GM21529 (cell line): ENCODE results near the gene PCCB.
"Not testable (repeated sequence)": the region's sequence is repeated elsewhere in the genome, so short reads cannot be mapped to it uniquely, and the experiment has no call there.

Experiments
- ATAC-seq: cut with Tn5 transposase; IDR thresholded peaks from one replicate; pipeline ENCODE4 v1.9.1; 2021; ENCODE audit not compliant: unreplicated experiment

Gene PCCB

DNA sequence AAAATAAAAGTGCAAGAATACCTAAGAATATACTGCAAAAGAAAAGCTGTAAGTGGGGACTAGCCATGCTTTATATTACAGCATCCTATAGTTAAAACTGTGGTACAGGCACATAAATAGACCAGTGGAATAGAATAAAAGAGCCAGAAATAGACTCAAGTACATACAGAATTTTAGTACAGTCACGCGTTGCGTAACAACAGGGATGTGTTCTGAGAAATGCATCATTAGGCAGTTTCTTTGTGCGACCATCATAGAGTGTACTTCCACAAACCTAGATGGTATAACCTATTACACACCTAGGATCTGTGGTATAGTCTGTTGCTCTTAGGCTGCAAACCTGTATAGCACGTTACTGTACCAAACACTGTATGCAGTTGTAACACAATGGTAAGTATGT lies 61.8 kb downstream of the PCCB start:
- no peak for ATAC-seq

DNA sequence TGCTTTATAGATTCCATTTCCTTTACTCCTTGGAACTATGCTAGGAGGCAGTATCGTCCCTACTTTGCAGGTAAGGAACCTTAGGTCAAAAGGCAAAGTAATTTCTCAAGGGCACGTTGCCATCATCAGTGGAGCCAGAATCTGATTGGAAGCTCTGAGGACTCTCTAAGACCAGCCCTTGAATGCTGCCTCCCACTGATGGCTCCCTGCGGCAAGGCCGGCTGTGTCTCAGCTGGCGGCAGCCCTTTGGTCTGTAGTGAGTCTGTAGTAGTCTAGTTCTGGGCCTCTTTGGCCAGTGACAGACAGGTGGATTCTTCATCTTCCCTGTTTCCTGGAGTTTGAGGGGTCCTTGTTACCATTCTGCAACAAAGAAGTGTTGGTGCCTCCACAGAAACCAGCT lies 76.2 kb downstream of the PCCB start:
- no peak for ATAC-seq

GRCh38 chr3:136327671-136328070 lies 77.5 kb downstream of the PCCB start:
- no peak for ATAC-seq

- ATAC-seq: no peak
Observed at GRCh38 chr3:136329593-136329992, 79.5 kb downstream of the PCCB start.

GRCh38 chr3:136330900-136331299 lies 80.8 kb downstream of the PCCB start:
- ATAC-seq: no peak

DNA sequence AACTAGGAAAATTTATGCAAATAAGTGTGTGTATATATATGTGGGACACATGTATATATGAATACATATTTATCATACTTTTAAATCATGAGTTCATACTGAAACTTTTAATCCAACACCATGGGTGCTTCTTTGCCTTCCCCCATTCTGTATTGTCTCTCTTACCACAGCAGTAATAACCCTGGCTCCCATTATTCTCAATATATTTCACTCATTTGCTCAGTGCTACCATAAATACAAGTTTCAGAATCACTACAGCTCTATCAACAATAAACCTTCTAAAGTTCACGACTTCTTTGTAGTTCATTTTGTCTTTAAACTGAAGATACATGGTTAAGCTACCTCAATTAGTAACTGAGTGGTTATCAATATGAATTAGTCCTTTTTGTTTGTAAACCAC lies 82.2 kb downstream of the PCCB start:
- no peak for ATAC-seq

DNA sequence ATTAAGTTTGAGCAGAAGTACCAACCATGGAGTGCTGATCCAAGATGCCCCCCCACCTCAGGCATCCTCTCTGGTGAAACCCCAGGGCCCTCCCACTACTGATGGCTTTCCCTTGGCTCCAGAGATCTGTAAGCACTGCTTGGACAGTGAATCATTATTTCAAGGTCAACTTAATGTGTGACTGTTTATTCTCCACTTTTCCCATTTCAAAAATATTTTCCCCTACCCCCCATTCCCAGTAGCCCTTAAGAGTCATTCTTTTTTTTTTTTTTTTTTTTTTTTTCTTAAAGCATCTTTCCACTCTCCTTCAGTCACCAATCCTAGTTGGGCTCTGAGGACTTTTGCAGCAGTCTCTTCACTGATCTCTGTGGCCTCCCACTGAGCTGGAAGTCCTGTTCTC lies 82.6 kb downstream of the PCCB start:
- no peak for ATAC-seq

- no peak for ATAC-seq
Observed at GRCh38 chr3:136334209-136334608, 84.1 kb downstream of the PCCB start.

- not testable (repeated sequence) for ATAC-seq
Observed at GRCh38 chr3:136334726-136335125, 84.6 kb downstream of the PCCB start.

DNA sequence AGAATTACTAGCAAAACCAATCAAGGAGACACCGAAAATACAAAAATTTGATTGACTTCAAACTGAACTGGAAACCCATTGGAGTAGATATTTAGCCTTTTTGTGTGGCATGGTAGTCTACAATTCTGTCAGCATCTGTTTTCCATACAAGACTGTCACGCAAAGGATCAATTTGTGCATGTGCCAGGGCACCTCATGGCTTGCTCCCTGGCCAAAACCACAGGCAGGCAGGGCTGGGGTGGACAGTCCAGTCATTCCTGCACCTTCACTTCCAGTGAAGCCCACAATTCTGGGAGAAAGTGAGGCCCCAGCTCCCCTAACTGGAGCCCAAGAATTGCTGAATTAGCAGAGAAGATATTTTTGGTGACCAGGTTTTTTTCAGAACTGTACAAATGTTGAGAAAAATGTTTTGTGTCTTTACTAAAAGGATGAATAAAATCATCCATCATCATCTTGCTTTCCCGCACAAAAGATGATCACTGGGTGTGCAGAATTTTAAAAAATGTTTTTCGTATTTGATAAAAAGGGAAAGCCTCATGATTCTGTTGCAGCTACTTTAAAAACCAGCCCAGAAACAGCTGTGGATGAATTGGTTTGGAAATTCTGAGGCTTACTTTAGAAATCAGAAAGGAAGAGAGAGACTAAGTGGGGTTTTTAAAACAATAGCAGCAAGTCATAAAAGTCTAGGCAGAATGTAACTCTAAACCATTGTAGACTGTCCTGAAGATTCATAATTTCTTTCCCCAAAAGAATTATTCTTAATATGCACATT lies 86.4 kb downstream of the PCCB start:
- no peak for ATAC-seq

- ATAC-seq: no peak
Observed at GRCh38 chr3:136343446-136343845, 93.3 kb downstream of the PCCB start.

DNA sequence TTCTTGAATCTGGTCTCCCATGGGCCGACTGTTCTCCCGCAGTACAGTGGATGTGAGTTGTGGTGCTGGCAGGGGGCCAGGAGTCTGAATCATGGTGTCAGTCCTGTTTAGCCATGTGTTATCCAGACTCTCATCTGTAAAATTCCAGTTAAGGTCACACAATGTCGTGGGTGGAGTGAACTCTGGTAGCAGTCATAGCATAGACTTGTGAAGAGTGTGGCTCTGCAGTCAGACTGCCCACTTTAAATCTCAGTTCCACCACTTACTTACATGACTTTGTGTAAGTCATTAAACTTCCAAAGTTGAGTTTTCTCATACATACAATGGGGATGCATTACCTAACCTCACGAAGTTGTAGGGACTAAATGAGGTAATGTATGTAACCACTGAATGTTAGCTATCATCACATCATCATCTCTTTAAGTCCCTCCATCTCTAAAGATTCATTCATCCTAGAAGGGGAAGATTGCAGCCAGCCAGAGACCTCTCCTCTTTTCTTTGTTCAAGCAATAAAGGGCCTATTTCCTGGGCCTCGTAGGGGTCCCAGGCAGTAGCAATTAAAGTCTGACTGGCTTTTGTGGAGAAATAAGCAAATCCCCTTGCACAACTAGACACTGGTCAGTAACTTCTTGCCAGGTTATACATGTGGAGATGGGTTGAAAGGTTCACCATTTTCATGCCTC lies 93.9 kb downstream of the PCCB start:
- ATAC-seq: no peak

DNA sequence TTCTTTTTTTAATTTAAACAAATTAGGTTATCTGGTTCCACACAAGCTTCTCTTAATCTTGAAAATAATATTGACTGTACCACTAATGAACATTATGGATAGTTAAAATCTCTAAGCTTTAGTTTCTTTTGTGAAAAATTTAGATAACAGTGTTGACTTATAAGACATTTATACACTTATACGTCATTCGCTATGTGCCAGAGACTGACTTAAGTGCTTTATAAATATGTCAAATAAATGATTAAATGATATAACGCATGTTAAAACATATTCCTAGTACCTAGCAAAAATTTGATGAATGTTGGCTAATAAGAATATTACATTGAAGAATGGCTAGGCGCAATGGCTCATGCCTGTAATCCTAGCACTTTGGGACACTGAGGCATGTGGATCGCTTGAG lies 96.3 kb downstream of the PCCB start:
- no peak for ATAC-seq

GRCh38 chr3:136350132-136350531 lies 100.0 kb downstream of the PCCB start:
- ATAC-seq: no peak

DNA sequence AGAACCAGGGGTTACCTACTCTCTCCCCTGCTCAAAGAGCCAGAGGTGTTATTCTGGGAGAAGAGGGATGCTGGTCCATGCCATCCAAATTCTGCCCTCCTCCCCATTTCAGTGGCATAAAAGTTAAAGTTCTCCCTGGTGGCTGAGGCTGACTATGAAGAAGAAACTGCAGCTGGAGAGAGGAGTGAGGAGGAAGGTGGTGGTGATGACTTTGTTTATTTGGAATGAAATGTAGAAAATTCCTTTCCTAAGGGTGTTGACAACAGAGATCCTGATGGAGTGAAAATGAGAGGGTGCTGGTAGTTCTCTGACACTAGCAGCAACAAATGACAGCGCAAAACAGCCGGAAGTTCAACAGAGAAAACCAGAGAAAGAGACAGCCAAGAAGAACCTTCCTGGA lies 100.4 kb downstream of the PCCB start:
- no peak for ATAC-seq

- ATAC-seq: no peak
Observed at GRCh38 chr3:136351351-136351750, 101.2 kb downstream of the PCCB start.

GRCh38 chr3:136351905-136352304 lies 101.8 kb downstream of the PCCB start:
- ATAC-seq: no peak

- ATAC-seq: no peak
Observed at GRCh38 chr3:136353461-136353860, 103.3 kb downstream of the PCCB start.

GRCh38 chr3:136366289-136366688 lies 116.1 kb downstream of the PCCB start:
- ATAC-seq: no peak

GRCh38 chr3:136375800-136376199 lies 125.7 kb downstream of the PCCB start:
- not testable (repeated sequence) for ATAC-seq

GRCh38 chr3:136377508-136377907 lies 127.4 kb downstream of the PCCB start:
- no peak for ATAC-seq

DNA sequence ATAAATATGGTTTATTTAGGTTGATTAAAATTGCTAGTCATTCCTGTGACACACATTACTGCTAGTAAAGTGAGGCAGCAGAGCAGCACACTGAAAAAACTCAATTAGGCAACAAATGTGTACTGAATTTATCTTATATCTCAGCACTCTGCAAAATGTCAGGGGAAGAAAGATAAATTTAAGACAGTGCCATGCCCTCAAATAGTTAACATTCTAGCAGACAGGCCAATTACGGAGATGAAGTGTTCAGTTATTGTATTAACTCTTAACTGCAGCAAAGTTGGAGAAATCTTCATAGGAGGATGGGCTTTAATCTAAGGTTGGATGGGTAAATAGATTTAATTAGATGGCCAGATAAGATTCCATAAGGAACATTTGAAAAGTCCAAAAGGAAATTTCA lies 127.9 kb downstream of the PCCB start:
- ATAC-seq: no peak
